Fibroblast of upper back skin (primary cell): ENCODE measurements around the gene KIR3DL3.
"Not testable (repeated sequence)": the region's sequence is repeated elsewhere in the genome, so short reads cannot be mapped to it uniquely, and the experiment has no call there.

Experiments used
- DNase-seq: peaks from one replicate; pipeline ENCODE4 v3.0.0-alpha.2; 2013

Gene KIR3DL3

GRCh38 chr19:54738306-54738705 lies 14.1 kb downstream of the KIR3DL3 start, which contains the start of gene KIR2DL3:
KIR2DL3 (plus strand) TSS chr19:54738513; CDS start chr19:54738546, 33 bp downstream.
- DNase-seq: not testable (repeated sequence)

GRCh38 chr19:54738715-54739114 lies 14.5 kb downstream of the KIR3DL3 start:
- DNase-seq: no peak

GRCh38 chr19:54739587-54740497 lies 15.6 kb downstream of the KIR3DL3 start:
- no peak for DNase-seq

GRCh38 chr19:54741950-54742349 lies 17.7 kb downstream of the KIR3DL3 start:
- not testable (repeated sequence) for DNase-seq

- not testable (repeated sequence) for DNase-seq
Observed at GRCh38 chr19:54744080-54744479, 19.8 kb downstream of the KIR3DL3 start.

- not testable (repeated sequence) for DNase-seq
Observed at GRCh38 chr19:54747614-54748322, 23.5 kb downstream of the KIR3DL3 start.

- not testable (repeated sequence) for DNase-seq
Observed at GRCh38 chr19:54750276-54750675, 26.0 kb downstream of the KIR3DL3 start.

- not testable (repeated sequence) for DNase-seq
Observed at GRCh38 chr19:54756204-54757110, 32.2 kb downstream of the KIR3DL3 start.

- DNase-seq: not testable (repeated sequence)
Observed at GRCh38 chr19:54758577-54758976, 34.3 kb downstream of the KIR3DL3 start.

GRCh38 chr19:54764219-54764618 lies 40.0 kb downstream of the KIR3DL3 start:
- not testable (repeated sequence) for DNase-seq

GRCh38 chr19:54766464-54766863 lies 42.2 kb downstream of the KIR3DL3 start:
- DNase-seq: not testable (repeated sequence)

- DNase-seq: not testable (repeated sequence)
Observed at GRCh38 chr19:54769646-54770045, 45.4 kb downstream of the KIR3DL3 start, which contains the start of gene KIR2DL1. KIR2DL1 (plus strand) TSS chr19:54769793; CDS start chr19:54769851, 58 bp downstream.

GRCh38 chr19:54770511-54770910 lies 46.3 kb downstream of the KIR3DL3 start:
- not testable (repeated sequence) for DNase-seq

GRCh38 chr19:54771018-54771960 lies 47.0 kb downstream of the KIR3DL3 start:
- DNase-seq: not testable (repeated sequence)

GRCh38 chr19:54772666-54773065 lies 48.4 kb downstream of the KIR3DL3 start:
- not testable (repeated sequence) for DNase-seq

- DNase-seq: not testable (repeated sequence)
Observed at GRCh38 chr19:54775095-54775815, 51.0 kb downstream of the KIR3DL3 start.

- not testable (repeated sequence) for DNase-seq
Observed at GRCh38 chr19:54775830-54776229, 51.6 kb downstream of the KIR3DL3 start.

GRCh38 chr19:54777851-54778250 lies 53.6 kb downstream of the KIR3DL3 start:
- not testable (repeated sequence) for DNase-seq

GRCh38 chr19:54778896-54779295 lies 54.7 kb downstream of the KIR3DL3 start:
- DNase-seq: not testable (repeated sequence)

- not testable (repeated sequence) for DNase-seq
Observed at GRCh38 chr19:54782916-54783315, 58.7 kb downstream of the KIR3DL3 start.
